ENCODE measurements around the gene TMEM129.

- TF ChIP-seq GATA2 (IDR thresholded peaks at IDR 0.05; ENCODE audit: low read depth, low read length) (no peak), GATA3 (IDR thresholded peaks at IDR 0.05; ENCODE audit: low read depth, low read length) (no peak)
Observed at GRCh38 chr4:1743975-1744374, 22.9 kb upstream of the TMEM129 start.

All from SH-SY5Y (cell line).